Type B pancreatic cell (in vitro differentiated cells): ENCODE results near the gene TBCB. TPM values are rescaled to one million over a fixed set of nuclear protein-coding genes. Genes with fewer than 3 reads are reported as not detected.

Source experiments
- DNase-seq: peaks from one replicate; pipeline ENCODE4 v3.0.0; 2021; ENCODE audit warnings: mixed read lengths; ENCODE audit not compliant: unreplicated experiment; ENCODE audit errors: extremely low spot score
- H3K27ac Mint-ChIP-seq: 2 replicates; pipeline ENCODE4 v1.8.0; 2021; ENCODE audit warnings: mild to moderate bottlenecking, mixed read lengths
- H3K27me3 Mint-ChIP-seq: 2 replicates; pipeline ENCODE4 v1.8.0; 2021; ENCODE audit warnings: mixed read lengths
- H3K36me3 Mint-ChIP-seq: 2 replicates; pipeline ENCODE4 v1.8.0; 2021; ENCODE audit warnings: mixed read lengths
- H3K4me1 Mint-ChIP-seq: one replicate; pipeline ENCODE4 v1.8.0; 2021; ENCODE audit warnings: mixed read lengths; ENCODE audit not compliant: unreplicated experiment
- H3K4me3 Mint-ChIP-seq: 2 replicates; pipeline ENCODE4 v1.8.0; 2021; ENCODE audit warnings: mild to moderate bottlenecking, mixed read lengths
- H3K9me3 Mint-ChIP-seq: 2 replicates; pipeline ENCODE4 v1.8.0; 2021; ENCODE audit warnings: mixed read lengths
- CTCF ChIP-seq: fragments of 200-600 bp; sonication (generic); conservative IDR thresholded peaks from 2 replicates; pipeline ENCODE4 v1.5.0; 2021; ENCODE audit warnings: antibody characterized with exemption, mild to moderate bottlenecking
- total RNA-seq: library from RNA; stranded (reverse); gene quantifications from 2 replicates; pipeline ENCODE4 v1.2.1, GENCODE V29; 2021; ENCODE audit warnings: low replicate concordance

Gene TBCB
- total RNA-seq, 1 donor from 2014 or later: 148 TPM

GRCh38 chr19:36103040-36103626 lies 12.1 kb upstream of the TBCB start:
- no peaks in the 10 kb centered on the region for H3K4me1 Mint-ChIP-seq
- H3K9me3 Mint-ChIP-seq: no peaks in the 10 kb centered on the region
- no peaks in the 10 kb centered on the region for H3K36me3 Mint-ChIP-seq
- no peak for DNase-seq
- no peak for TF ChIP-seq CTCF
- H3K27ac Mint-ChIP-seq: no peak overlapping the region
- H3K4me3 Mint-ChIP-seq: no peak overlapping the region
- no peaks in the 10 kb centered on the region for H3K27me3 Mint-ChIP-seq

- Mint-ChIP-seq H3K36me3 (no peaks in the 10 kb centered on the region), H3K27ac (no peak overlapping the region)
- no peak for DNase-seq
Observed at GRCh38 chr19:36103842-36104552, 11.3 kb upstream of the TBCB start.

GRCh38 chr19:36106441-36106840 lies 8.8 kb upstream of the TBCB start:
- H3K4me3 Mint-ChIP-seq: no peak overlapping the region
- no peak for TF ChIP-seq CTCF
- no peak for DNase-seq

More at GRCh38 chr19:36103842-36104552, 11.3 kb upstream of the TBCB start:
- no peak for TF ChIP-seq CTCF
- no peaks in the 10 kb centered on the region for H3K4me1 Mint-ChIP-seq
- H3K27me3 Mint-ChIP-seq: no peaks in the 10 kb centered on the region
- no peak overlapping the region for H3K4me3 Mint-ChIP-seq
- no peaks in the 10 kb centered on the region for H3K9me3 Mint-ChIP-seq

GRCh38 chr19:36106991-36107390 lies 8.3 kb upstream of the TBCB start:
- no peak overlapping the region for H3K4me3 Mint-ChIP-seq
- H3K36me3 Mint-ChIP-seq: no peaks in the 10 kb centered on the region
- TF ChIP-seq CTCF: no peak
- no peaks in the 10 kb centered on the region for H3K4me1 Mint-ChIP-seq
- no peak for DNase-seq
- H3K27ac Mint-ChIP-seq: no peak overlapping the region
- H3K27me3 Mint-ChIP-seq: no peaks in the 10 kb centered on the region
- H3K9me3 Mint-ChIP-seq: no peaks in the 10 kb centered on the region

More at GRCh38 chr19:36106441-36106840, 8.8 kb upstream of the TBCB start:
- Mint-ChIP-seq H3K9me3 (no peaks in the 10 kb centered on the region), H3K27ac (no peak overlapping the region), H3K27me3 (no peaks in the 10 kb centered on the region), H3K36me3 (no peaks in the 10 kb centered on the region), H3K4me1 (no peaks in the 10 kb centered on the region)

- TF ChIP-seq CTCF: no peak
- Mint-ChIP-seq H3K27me3 (no peaks in the 10 kb centered on the region), H3K9me3 (no peaks in the 10 kb centered on the region), H3K4me3 (no peak overlapping the region), H3K36me3 (peaks cover 4% of the 10 kb centered on the region), H3K27ac (no peak overlapping the region), H3K4me1 (peaks cover 2% of the 10 kb centered on the region)
- DNase-seq: no peak
Observed at GRCh38 chr19:36108684-36109083, 6.6 kb upstream of the TBCB start.
